Suprapubic skin (tissue), 4 donors: ENCODE data around the gene HELZ2. TPM values are rescaled to one million over a fixed set of nuclear protein-coding genes. Genes with fewer than 3 reads are reported as not detected.

Source experiments
- DNase-seq, 2 donors: peaks; one replicate each; pipeline ENCODE4 v3.0.0-alpha.2; 2019; ENCODE audit warnings: low spot score in 2 of 2
- H3K27ac ChIP-seq: fragments of 200-600 bp; sonication (generic); one replicate; pipeline ENCODE4 v1.5.1; 2019
- H3K27me3 ChIP-seq: fragments of 200-600 bp; sonication (generic); one replicate; pipeline ENCODE4 v1.5.1; 2019
- H3K36me3 ChIP-seq: fragments of 200-600 bp; sonication (generic); one replicate; pipeline ENCODE4 v1.5.1; 2019
- H3K4me1 ChIP-seq: fragments of 200-600 bp; sonication (generic); one replicate; pipeline ENCODE4 v1.5.1; 2019
- H3K4me3 ChIP-seq: fragments of 200-600 bp; sonication (generic); one replicate; pipeline ENCODE4 v1.5.1; 2019; ENCODE audit warnings: mild to moderate bottlenecking
- H3K9me3 ChIP-seq: fragments of 200-600 bp; sonication (generic); one replicate; pipeline ENCODE4 v1.5.1; 2019
- CTCF ChIP-seq, 2 donors: fragments of 200-600 bp in 1 of 2; fragments of 450-650 bp in 1 of 2; sonication (generic) in 1 of 2; IDR thresholded peaks; one replicate each; pipeline ENCODE4 v1.5.1; 2016 to 2019; ENCODE audit warnings: antibody characterized with exemption in 2 of 2, mild to moderate bottlenecking in 1 of 2, moderate library complexity in 1 of 2
- EP300 ChIP-seq: sonication (generic); formaldehyde crosslinking; IDR thresholded peaks from one replicate; pipeline ENCODE4 v1.6.1; 2017; ENCODE audit warnings: antibody characterized with exemption
- POLR2A ChIP-seq, 2 donors: fragments of 450-650 bp; IDR thresholded peaks; one replicate each; pipeline ENCODE4 v1.6.1; 2017; ENCODE audit warnings: antibody characterized with exemption in 2 of 2, mild to moderate bottlenecking in 2 of 2, moderate library complexity in 2 of 2
- POLR2AphosphoS5 ChIP-seq, 3 donors: sonication (generic); formaldehyde crosslinking; IDR thresholded peaks; one replicate each; pipeline ENCODE4 v1.6.1; 2017; ENCODE audit warnings: antibody characterized with exemption in 3 of 3
- WGBS: methylation state at CpG from one replicate; pipeline ENCODE4 v1.1.5; 2018; 5-methylcytosine and 5-hydroxymethylcytosine counted together
- total RNA-seq, 4 donors: library from RNA; depleted of rRNA; stranded (reverse); fragments of >200 nt; gene quantifications; one replicate each; pipeline ENCODE4 v1.1.0, GENCODE V29; 2016

The HELZ2 gene
- total RNA-seq, 4 donors from 2014 or later: 22.8 to 36.6 (median 31.8) TPM

GRCh38 chr20:63597651-63598478 is 23.8 kb upstream of the HELZ2 start:
- no peak for DNase-seq
- Histone ChIP-seq H3K4me1 (peaks cover 4% of the 10 kb centered on the region), H3K36me3 (peaks cover 62% of the 10 kb centered on the region), H3K9me3 (no peaks in the 10 kb centered on the region), H3K4me3 (no peak overlapping the region), H3K27ac (no peak overlapping the region), H3K27me3 (no peaks in the 10 kb centered on the region)
- WGBS: 92% methylated on average over 20 of the region's 23 CpGs
- TF ChIP-seq POLR2AphosphoS5 (IDR thresholded peaks at IDR 0.05) (no peak), CTCF (IDR thresholded peaks at IDR 0.05) (no peak), POLR2A (IDR thresholded peaks at IDR 0.05) (no peak), EP300 (no peak)

- peaks cover 62% of the 10 kb centered on the region for H3K36me3 ChIP-seq
- 96% methylated on average over 6 of the region's 6 CpGs for WGBS
- no peak overlapping the region for H3K27ac ChIP-seq
- no peak for TF ChIP-seq EP300
- TF ChIP-seq POLR2A (IDR thresholded peaks at IDR 0.05): no peak
- no peak for TF ChIP-seq CTCF (IDR thresholded peaks at IDR 0.05)
- TF ChIP-seq POLR2AphosphoS5 (IDR thresholded peaks at IDR 0.05): no peak
- peaks cover 4% of the 10 kb centered on the region for H3K4me1 ChIP-seq
- DNase-seq: no peak
- no peak overlapping the region for H3K4me3 ChIP-seq
- no peaks in the 10 kb centered on the region for H3K9me3 ChIP-seq
- no peaks in the 10 kb centered on the region for H3K27me3 ChIP-seq
Observed at GRCh38 chr20:63596423-63596822, 22.4 kb upstream of the HELZ2 start.

- H3K36me3 ChIP-seq: peaks cover 60% of the 10 kb centered on the region
- 92% methylated on average over 5 of the region's 30 CpGs for WGBS
- H3K4me1 ChIP-seq: peaks cover 4% of the 10 kb centered on the region
- H3K27me3 ChIP-seq: no peaks in the 10 kb centered on the region
- DNase-seq: no peak
- no peaks in the 10 kb centered on the region for H3K9me3 ChIP-seq
- no peak overlapping the region for H3K27ac ChIP-seq
- H3K4me3 ChIP-seq: no peak overlapping the region
- TF ChIP-seq CTCF (IDR thresholded peaks at IDR 0.05) (no peak), EP300 (no peak), POLR2AphosphoS5 (IDR thresholded peaks at IDR 0.05) (no peak), POLR2A (IDR thresholded peaks at IDR 0.05) (no peak)
Observed at GRCh38 chr20:63595416-63596127, 21.5 kb upstream of the HELZ2 start.

- no peaks in the 10 kb centered on the region for H3K9me3 ChIP-seq
- no peaks in the 10 kb centered on the region for H3K27me3 ChIP-seq
- no peak for DNase-seq
- WGBS: 45% methylated on average over 4 of the region's 10 CpGs
- peaks cover 68% of the 10 kb centered on the region for H3K36me3 ChIP-seq
- H3K27ac ChIP-seq: no peak overlapping the region
- TF ChIP-seq POLR2AphosphoS5 (IDR thresholded peaks at IDR 0.05): no peak
- TF ChIP-seq POLR2A (IDR thresholded peaks at IDR 0.05): no peak
- no peak for TF ChIP-seq EP300
- TF ChIP-seq CTCF (IDR thresholded peaks at IDR 0.05): no peak
- H3K4me1 ChIP-seq: peaks cover 4% of the 10 kb centered on the region
- H3K4me3 ChIP-seq: no peak overlapping the region
Observed at GRCh38 chr20:63594043-63594561, 20.1 kb upstream of the HELZ2 start.

GRCh38 chr20:63592661-63593060 is 18.6 kb upstream of the HELZ2 start:
- Histone ChIP-seq H3K27me3 (no peaks in the 10 kb centered on the region), H3K4me1 (peaks cover 4% of the 10 kb centered on the region), H3K36me3 (peaks cover 69% of the 10 kb centered on the region), H3K27ac (no peak overlapping the region), H3K4me3 (no peak overlapping the region), H3K9me3 (no peaks in the 10 kb centered on the region)
- TF ChIP-seq POLR2A (IDR thresholded peaks at IDR 0.05): no peak
- TF ChIP-seq POLR2AphosphoS5 (IDR thresholded peaks at IDR 0.05): no peak
- TF ChIP-seq CTCF (IDR thresholded peaks at IDR 0.05): no peak
- no peak for TF ChIP-seq EP300
- 76% methylated on average over 4 of the region's 13 CpGs for WGBS
- no peak for DNase-seq
